ENCODE results near the gene FCHSD2. TPM values are rescaled to one million over a fixed set of nuclear protein-coding genes. Genes with fewer than 3 reads are reported as not detected.

Gene FCHSD2
- total RNA-seq, 1 donor from 2014 or later, result 43.4 TPM

- TF ChIP-seq, protein P1, sequence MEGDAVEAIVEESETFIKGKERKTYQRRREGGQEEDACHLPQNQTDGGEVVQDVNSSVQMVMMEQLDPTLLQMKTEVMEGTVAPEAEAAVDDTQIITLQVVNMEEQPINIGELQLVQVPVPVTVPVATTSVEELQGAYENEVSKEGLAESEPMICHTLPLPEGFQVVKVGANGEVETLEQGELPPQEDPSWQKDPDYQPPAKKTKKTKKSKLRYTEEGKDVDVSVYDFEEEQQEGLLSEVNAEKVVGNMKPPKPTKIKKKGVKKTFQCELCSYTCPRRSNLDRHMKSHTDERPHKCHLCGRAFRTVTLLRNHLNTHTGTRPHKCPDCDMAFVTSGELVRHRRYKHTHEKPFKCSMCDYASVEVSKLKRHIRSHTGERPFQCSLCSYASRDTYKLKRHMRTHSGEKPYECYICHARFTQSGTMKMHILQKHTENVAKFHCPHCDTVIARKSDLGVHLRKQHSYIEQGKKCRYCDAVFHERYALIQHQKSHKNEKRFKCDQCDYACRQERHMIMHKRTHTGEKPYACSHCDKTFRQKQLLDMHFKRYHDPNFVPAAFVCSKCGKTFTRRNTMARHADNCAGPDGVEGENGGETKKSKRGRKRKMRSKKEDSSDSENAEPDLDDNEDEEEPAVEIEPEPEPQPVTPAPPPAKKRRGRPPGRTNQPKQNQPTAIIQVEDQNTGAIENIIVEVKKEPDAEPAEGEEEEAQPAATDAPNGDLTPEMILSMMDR (IDR thresholded peaks at IDR 0.05; ENCODE audit: borderline replicate concordance), result no peak
- Histone ChIP-seq H3K27ac (replicated peaks) (peak overlapping the region; percentile 36), H3K4me1 (peaks cover 27% of the 10 kb centered on the region)
These were observed 140.5 kb downstream of the FCHSD2 start for GRCh38 chr11:73001615-73002014.

DNA sequence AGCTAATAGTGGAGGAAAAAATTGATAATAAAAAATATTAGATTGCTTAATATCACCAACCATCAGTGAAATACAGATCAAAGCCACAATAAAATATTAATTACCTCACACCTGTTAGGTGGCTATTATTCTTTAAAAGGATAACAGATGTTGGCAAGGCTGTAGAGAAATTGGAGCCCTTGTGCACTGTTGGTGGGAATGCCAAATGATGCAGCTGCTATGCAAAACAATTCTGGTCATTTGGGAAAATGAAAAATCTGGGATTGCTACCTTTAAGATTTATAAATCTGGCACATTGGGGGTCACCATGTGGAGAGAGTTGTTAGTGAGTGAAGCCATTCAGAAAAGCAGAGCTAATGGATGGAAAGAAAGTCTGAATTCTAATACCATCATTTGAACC is 143.4 kb downstream of the FCHSD2 start:
- TF ChIP-seq, protein P1 (IDR thresholded peaks at IDR 0.05; ENCODE audit: borderline replicate concordance), result no peak

More at GRCh38 chr11:73001615-73002014, 140.5 kb downstream of the FCHSD2 start:
- DNase-seq, result no peak
- no peaks in the 10 kb centered on the region for H3K36me3 ChIP-seq
- H3K9me3 ChIP-seq (replicated peaks), result no peaks in the 10 kb centered on the region
- H3K4me3 ChIP-seq, result no peak overlapping the region
- intact Hi-C loops (cut with micrococcal nuclease), result no loop called here
- H3K27me3 ChIP-seq (ENCODE audit: low read depth), result no peaks in the 10 kb centered on the region

GRCh38 chr11:72996959-72997358 is 145.2 kb downstream of the FCHSD2 start:
- Histone ChIP-seq H3K27me3 (ENCODE audit: low read depth) (no peaks in the 10 kb centered on the region), H3K36me3 (no peaks in the 10 kb centered on the region), H3K4me3 (no peak overlapping the region), H3K4me1 (peaks cover 23% of the 10 kb centered on the region), H3K27ac (replicated peaks) (no peak overlapping the region), H3K9me3 (replicated peaks) (no peaks in the 10 kb centered on the region)
- no peak for DNase-seq
- TF ChIP-seq, protein P1 (IDR thresholded peaks at IDR 0.05; ENCODE audit: borderline replicate concordance), result no peak
- intact Hi-C loops (cut with micrococcal nuclease), result no loop called here

More for the DNA sequence above, 143.4 kb downstream of the FCHSD2 start:
- no peak overlapping the region for H3K4me3 ChIP-seq
- H3K36me3 ChIP-seq, result no peaks in the 10 kb centered on the region
- H3K27ac ChIP-seq (replicated peaks), result no peak overlapping the region
- intact Hi-C loops (cut with micrococcal nuclease), result no loop called here
- DNase-seq, result no peak
- H3K27me3 ChIP-seq (ENCODE audit: low read depth), result no peaks in the 10 kb centered on the region
- no peaks in the 10 kb centered on the region for H3K9me3 ChIP-seq (replicated peaks)
- peaks cover 30% of the 10 kb centered on the region for H3K4me1 ChIP-seq

DNA sequence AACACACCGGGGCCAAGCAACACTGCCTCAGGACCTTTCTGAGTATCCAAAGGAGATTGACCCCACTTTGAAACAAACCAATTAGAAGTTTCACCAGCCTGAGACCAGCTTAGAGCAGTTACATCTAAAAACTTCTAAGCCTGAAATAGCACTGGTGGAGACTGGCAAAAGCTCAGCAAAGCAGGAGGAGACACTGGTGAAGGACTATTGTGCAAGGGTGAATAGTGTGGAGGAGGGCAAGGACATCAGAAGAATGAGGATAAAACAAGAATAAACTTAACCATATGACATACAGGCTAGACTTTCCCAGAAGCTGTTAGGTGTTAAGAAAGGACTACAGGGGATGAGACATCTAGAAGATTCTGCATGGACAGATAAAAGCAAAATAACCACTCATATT is 152.4 kb downstream of the FCHSD2 start:
- TF ChIP-seq, protein P1 (IDR thresholded peaks at IDR 0.05; ENCODE audit: borderline replicate concordance), result no peak
- Histone ChIP-seq H3K4me1 (peaks cover 43% of the 10 kb centered on the region), H3K36me3 (peaks cover 7% of the 10 kb centered on the region), H3K27ac (replicated peaks) (peak overlapping the region; percentile 65), H3K9me3 (replicated peaks) (no peaks in the 10 kb centered on the region), H3K27me3 (ENCODE audit: low read depth) (no peaks in the 10 kb centered on the region), H3K4me3 (no peak overlapping the region)
- intact Hi-C loops (cut with micrococcal nuclease), result no loop called here
- no peak for DNase-seq

- Histone ChIP-seq H3K27ac (replicated peaks) (peak overlapping the region; percentile 65), H3K36me3 (peaks cover 9% of the 10 kb centered on the region), H3K4me3 (no peak overlapping the region), H3K4me1 (peaks cover 51% of the 10 kb centered on the region), H3K9me3 (replicated peaks) (no peaks in the 10 kb centered on the region), H3K27me3 (ENCODE audit: low read depth) (no peaks in the 10 kb centered on the region)
- DNase-seq, result no peak
- intact Hi-C loops (cut with micrococcal nuclease), result no loop called here
- TF ChIP-seq, protein P1 (IDR thresholded peaks at IDR 0.05; ENCODE audit: borderline replicate concordance), result no peak
These were observed 153.3 kb downstream of the FCHSD2 start for GRCh38 chr11:72988821-72989220.

All from left ventricle myocardium inferior (tissue), 1 donor.